Glomerular visceral epithelial cell (primary cell): ENCODE results near the gene FOXL3.
"Not testable (repeated sequence)": the region's sequence is repeated elsewhere in the genome, so short reads cannot be mapped to it uniquely, and the experiment has no call there.

Experiments used
- DNase-seq: peaks from one replicate; pipeline ENCODE4 v3.0.0-alpha.2; 2016; ENCODE audit errors: extremely low spot score

Gene FOXL3

DNA sequence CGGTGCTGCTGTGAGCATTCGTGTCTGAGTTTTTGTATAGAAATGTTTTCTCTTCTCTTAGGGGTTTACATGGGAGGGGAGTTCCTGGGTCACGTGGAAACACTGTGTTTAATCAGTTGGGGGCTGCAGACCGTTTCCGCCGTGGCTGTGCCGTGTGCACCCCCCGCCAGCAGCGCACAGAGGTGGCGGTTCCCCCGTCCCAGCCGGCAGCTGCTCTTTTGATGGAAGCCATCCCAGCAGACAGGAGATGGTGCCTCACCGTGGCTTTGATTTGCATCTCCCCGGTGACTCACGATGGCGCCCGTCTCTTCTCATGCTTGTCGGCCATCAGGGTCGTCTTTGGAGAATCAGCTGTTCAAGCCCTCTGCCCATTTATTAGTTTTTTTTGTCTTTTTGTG lies 34.9 kb upstream of the FOXL3 start:
- no peak for DNase-seq

DNA sequence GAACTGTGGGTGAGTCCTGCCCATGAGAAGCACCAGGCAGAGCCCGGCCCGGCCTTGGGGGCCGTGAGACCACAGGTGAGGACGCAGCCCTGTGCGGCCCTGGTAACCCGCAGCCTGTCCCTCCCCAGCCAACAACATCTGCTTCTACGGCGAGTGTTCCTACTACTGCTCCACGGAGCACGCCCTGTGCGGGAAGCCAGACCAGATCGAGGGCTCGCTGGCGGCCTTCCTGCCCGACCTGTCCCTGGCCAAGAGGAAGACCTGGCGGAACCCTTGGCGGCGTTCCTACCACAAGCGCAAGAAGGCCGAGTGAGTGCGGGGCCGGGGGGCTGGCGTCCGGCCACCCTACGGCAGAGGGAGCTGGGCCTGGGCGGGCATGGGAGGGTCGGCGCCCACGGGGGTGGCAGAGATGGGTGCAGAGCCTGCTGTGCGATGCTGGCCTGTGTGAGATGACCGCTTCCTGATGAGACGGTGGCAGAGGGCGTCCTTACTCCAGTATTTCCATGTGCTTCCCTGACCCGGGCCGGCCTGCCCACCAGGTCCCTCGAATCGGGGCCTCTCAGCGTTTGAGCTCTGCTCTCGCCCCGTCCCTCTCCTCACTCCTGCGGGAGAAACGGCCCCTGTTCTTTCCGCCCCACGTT lies 34.1 kb upstream of the FOXL3 start:
- DNase-seq: no peak

DNA sequence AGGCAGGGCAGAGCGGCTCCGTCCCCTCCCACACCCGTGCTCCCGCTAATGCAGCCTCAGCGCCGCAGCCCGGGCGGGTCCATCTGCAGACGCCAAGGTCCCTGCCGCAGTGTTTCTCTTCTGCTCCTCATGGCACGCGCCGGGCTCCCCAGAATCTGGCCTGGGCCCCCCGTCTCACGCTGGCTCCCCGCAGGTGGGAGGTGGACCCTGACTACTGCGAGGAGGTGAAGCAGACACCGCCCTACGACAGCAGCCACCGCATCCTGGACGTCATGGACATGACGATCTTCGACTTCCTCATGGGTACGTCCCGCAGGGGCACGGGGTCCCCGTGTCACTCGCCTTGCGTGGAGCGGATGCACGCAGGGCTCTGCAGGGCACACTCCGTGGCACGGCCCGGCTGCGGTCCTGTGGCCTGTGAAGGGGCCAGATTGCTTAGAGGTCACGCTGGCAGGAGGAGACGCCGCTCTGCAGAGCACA lies 33.5 kb upstream of the FOXL3 start:
- no peak for DNase-seq

DNA sequence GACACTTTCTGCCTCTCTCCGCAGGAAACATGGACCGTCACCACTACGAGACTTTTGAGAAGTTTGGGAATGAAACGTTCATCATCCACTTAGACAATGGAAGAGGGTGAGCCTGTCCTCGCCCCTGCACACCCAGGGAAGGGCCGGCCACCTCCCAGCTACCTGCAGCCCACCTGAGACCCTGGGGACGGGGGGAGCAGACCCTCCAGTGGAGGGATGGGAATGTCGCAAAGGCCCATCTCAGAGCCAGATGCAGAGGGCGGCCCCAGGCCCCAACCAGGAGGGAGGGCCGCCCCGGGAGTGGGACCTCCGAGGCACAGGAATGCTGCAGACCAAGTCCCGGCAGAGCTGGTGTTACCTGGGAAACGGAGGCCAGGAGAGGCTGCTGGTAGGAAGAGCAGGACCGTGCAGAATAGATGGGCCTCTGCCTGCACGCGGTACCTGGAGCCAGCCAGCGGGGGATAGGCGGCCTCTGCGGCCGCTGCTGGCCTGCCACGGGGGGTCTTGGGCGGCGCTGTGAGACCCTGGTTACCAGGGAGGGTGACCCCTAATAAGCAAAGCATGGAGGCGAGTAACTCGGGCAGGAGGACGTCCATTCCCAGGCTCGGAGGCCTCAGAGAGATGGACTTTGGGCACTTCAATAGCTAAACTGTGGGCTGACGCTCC lies 32.9 kb upstream of the FOXL3 start:
- no peak for DNase-seq

DNA sequence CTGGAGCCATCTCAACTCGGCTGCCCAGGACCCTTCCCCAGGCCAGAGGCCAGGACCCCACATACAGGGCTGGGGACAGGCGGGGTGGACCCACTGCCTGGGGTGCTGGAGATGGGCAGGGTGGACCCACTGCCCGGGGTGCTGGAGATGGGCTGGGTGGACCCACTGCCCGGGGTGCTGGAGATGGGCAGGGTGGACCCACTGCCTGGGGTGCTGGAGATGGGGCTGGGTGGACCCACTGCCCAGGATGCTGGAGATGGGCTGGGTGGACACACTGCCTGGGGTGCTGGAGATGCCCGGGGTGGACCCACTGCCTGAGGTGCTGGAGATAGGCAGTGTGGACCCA lies 32.4 kb upstream of the FOXL3 start:
- no peak for DNase-seq

DNA sequence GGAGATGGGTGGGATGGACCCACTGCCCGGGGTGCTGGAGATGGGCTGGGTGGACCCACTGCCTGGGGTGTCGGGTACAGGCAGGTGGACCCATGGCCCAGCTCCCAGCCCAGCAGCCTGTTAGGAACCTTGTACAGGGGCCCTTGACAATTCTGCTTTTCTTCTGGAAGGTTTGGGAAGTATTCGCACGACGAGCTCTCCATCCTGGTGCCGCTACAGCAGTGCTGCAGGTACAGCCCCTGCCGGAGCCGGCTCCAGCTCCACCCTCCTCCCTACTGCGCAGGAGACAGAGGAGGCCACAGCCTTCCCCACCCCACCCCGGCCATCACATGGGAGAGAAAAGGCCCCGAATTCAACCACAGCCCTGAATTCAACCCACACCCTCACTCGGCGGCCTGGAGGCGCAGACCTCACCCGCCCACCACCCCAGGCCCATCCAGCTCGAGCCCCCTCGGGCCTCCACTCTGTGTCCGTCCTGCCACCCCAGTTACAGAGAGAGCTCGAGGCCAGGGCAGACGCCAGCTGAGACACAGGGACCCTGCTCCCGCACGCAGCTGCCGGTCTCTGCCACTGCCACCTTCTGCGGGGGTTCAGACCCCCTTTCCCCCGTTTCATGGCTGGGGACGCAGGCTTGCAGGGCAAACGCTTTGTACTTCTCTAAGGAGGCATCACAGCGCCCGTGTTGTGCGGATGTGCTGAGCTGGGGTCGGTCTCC lies 31.3 kb upstream of the FOXL3 start:
- DNase-seq: no peak

DNA sequence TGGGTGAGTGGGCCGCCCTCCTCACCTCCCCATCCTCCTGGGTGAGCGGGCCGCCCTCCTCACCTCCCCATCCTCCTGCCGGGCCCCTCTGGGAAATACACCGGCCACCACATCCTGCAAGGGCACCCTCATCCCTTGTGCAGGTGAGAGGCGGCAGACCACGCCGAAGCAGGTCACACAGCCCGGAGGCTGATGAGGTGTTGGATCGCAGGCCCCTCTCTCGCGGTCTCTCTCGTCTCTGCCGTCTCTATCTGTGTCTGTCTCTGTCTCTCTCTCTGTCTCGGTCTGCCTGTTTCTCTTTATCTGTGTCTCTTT lies 30.8 kb upstream of the FOXL3 start:
- DNase-seq: no peak

DNA sequence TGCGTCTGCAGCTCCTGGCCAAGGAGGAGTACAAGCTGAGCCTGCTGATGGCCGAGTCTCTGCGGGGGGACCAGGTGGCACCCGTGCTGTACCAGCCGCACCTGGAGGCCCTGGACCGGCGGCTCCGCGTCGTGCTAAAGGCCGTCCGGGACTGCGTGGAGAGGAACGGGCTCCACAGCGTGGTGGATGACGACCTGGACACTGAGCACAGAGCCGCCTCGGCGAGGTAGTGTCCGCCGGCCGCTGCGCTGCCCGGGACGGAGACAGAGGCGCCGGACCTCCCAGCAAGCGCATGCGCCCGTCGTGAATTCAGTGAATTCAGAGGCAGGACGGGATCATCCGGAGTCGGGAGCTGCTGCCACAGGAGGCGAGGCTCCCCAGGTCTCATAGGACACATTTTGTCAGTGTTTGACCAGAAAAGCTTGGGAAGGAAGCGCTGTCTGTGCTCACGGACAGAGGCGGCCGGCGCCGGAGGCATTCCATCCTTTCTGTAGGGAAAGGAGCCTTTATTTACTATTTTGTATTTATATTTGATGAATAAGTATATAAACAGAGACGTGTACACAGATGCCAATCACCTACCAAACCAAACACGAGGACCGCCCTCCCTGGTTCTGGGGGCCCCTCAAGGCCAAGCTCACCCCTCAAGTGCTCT lies 30.1 kb upstream of the FOXL3 start:
- no peak for DNase-seq

DNA sequence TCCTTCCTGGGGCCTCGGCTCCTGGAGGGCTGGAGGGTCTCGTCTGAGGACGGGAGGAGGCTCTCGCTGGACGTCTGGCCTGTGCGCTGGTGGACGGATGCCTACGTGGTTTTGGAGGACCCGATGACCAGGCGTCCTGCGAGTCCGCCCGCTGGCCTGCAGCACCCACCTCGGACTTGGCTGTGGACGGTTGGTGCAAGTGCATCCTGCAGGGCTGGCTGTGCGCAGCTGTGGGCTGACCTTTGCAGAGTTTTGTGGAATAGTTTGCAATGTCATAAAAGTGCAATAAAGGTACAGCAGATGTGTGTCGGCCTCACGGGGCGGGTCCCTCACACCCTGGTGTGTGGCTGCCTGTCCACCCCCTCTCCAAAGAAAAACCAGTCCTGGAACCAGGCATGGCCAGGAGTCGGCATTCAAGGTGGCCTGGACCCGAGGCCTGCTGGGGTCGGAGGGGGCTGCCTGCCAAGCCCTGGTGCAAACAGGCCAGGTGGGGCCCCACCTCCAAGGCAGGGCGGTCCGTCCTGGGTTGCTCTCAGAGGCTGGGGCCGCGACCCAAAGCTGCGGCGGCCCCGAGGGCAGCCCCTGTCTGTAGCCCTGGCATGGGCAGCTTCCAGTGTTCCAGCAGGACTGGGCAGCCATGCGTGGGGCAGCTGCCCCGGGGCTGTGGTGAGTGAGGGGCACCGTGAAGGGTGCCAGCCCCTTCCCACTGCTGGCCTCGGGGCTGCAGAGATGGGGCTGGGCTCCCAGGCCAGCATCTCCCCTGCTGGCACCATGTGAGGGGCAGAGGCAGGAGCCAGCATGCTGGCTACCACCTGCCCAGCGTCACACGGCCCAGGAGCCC lies 29.3 kb upstream of the FOXL3 start:
- DNase-seq: no peak

DNA sequence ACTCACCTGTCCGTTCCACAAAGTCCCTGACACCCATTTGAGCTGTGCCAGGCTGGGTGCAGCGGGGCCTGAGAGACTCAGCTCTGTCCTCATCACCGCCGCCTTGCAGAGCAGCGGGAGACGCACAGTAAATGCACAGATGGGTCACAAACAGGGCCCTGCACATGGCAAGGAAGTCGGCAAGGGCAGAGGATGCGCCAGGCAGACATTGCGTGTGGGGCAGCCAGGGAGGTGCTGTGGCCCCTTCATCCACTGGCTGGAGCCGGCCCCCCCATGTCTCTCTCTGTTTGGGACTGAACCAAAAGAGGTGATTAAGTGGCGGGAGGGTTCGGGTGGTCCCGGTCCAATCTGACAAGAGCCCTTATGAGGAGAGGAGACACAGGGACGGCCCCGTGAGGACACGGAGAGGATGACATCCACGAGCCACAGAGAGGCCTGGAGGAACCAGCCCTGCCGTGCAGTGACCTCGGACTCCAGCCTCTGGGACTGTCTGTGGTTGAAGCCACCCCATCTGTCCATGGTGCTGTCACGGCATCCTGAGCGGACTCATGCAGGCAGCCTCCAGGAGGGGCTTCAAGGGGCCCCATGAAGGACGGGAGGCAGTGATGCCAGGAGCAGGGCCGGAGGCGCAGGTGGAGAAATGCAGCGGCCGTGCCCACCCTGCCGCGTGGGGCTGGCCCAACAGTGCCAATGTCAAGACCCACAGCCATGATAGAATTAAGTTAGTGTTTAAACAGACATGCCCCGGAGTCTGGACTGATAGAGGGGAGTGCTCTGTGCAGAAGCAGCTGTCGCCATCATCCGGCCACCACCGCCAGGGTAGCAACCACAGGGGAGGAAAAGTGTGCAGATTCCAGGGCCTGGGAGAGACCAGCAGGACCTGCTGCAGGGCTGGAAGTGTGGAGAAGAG lies 28.4 kb upstream of the FOXL3 start:
- no peak for DNase-seq

DNA sequence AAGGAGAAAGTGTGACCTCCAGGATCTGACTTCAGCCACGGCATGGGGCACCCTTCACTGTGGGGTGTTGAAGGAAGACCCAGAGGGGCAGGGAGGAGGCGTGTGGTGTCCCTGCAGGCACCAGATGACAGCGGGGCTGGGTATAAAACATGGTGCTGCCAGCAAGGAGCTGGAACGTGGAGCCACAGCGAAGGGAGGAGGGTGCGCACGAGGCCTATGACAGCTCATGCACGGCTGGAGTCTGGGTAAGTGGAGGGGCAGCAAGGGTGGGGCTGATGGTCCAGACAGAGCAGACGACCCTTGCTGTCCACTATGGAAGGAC lies 27.8 kb upstream of the FOXL3 start:
- DNase-seq: no peak

DNA sequence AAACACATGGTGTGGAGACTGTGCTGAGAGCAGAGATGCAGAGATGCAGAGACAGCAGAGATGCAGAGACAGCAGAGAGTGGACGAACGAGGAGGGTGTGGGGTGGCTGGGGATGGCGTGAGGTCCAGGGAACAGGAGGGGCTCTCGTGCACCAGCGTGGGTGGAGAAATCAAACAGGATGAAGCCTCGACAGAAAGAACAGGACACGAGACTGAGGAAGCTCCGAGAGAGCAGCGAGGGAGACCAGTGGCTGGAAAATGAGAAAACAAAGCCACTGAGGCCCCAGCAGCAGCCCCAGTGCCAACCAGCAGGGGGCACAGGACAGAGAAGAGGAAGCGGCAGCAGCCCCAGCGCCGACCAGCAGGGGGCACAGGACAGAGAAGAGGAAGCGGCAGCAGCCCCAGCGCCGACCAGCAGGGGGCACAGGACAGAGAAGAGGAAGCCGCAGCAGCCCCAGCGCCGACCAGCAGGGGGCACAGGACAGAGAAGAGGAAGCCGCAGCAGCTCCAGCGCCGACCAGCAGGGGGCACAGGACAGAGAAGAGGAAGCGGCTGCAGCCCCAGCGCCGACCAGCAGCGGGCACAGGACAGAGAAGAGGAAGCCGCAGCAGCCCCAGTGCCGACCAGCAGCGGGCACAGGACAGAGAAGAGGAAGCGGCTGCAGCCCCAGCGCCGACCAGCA lies 27.2 kb upstream of the FOXL3 start:
- not testable (repeated sequence) for DNase-seq

DNA sequence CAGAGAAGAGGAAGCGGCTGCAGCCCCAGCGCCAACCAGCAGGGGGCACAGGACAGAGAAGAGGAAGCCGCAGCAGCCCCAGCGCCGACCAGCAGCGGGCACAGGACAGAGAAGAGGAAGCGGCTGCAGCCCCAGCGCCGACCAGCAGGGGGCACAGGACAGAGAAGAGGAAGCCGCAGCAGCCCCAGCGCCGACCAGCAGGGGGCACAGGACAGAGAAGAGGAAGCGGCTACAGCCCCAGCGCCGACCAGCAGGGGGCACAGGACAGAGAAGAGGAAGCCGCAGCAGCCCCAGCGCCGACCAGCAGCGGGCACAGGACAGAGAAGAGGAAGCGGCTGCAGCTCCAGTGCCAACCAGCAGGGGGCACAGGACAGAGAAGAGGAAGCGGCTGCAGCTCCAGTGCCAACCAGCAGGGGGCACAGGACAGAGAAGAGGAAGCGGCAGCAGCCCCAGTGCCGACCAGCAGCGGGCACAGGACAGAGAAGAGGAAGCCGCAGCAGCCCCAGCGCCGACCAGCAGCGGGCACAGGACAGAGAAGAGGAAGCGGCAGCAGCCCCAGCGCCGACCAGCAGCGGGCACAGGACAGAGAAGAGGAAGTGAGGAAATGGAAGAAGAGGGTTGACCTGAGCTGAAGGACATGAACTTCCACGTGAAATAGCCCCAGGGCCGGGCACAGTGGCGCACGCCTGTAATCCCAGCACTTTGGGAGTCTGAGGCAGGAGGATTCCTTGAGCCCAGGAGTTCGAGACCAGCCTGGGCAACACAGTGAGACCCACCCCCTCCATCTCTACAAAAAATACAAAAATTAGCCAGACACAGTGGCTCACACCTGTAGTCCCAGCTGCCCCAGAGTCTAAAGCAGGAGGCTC lies 26.3 kb upstream of the FOXL3 start:
- DNase-seq: not testable (repeated sequence)

DNA sequence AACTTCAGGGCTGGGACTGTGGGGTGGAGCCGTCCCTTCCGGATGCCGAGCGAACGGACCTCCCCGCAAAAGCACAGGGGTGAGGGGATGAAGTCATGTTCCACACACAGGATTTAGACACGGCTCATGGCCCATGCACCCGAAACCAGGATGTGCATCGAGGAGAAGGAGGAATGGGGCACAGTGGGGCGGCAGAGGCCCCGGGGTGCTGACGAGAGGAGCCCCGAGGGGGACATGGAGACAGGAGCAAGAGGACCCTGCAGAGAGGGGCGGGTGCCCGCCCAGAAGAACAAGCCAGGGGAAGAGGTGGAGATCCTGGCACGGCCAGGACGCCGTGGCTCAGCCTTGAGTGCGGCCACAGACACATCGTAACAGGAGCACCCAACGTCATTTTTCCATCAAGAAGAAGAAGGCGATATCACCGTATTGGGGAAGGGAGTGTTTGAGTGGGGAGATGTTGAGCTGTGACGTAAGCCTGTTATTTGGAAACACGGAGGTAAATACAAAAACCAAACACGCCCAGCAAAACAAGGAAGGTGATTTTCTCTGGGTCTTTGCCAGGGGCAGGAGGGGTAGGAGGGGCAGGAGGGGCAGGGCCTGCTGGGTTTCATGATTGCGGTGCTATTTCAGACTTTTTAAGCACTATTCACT lies 25.3 kb upstream of the FOXL3 start:
- no peak for DNase-seq

DNA sequence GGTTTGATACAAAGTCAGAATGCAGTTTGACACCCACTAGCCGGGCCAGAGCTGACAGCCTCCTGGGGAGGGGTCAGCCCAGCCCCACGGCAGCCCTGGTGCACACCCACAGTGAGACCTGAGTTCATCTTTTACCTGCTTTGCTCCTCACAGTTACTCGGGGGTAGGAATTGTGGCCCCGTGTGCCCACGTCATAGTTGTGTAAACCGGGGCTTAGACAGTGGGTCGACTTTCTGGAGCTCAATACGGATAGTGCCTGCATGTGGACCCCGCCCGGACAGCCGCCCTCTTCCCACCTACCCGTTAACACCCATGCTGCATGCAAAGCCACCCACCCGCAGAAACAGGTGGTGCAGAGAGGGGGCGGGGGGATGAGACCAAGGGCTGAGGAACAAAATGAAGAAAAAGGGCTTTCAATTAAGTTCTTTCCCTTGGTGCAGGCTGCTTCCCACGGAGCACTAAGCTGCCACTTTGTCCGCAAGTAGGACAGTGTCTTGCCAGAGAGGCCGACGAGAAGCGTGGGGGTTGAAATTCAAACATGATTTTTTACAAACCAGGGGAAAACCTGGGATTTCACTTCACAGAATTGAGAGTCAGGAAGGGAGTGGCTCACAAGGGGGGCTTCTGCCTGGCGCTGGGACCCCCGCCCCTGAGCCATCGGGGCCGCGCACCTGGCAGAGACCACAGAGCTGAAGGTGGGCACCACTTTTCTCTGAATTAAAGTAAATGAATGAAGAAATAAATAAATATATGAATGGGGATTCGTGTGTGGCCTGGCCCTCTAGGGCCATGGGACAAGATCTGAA lies 24.6 kb upstream of the FOXL3 start:
- no peak for DNase-seq

DNA sequence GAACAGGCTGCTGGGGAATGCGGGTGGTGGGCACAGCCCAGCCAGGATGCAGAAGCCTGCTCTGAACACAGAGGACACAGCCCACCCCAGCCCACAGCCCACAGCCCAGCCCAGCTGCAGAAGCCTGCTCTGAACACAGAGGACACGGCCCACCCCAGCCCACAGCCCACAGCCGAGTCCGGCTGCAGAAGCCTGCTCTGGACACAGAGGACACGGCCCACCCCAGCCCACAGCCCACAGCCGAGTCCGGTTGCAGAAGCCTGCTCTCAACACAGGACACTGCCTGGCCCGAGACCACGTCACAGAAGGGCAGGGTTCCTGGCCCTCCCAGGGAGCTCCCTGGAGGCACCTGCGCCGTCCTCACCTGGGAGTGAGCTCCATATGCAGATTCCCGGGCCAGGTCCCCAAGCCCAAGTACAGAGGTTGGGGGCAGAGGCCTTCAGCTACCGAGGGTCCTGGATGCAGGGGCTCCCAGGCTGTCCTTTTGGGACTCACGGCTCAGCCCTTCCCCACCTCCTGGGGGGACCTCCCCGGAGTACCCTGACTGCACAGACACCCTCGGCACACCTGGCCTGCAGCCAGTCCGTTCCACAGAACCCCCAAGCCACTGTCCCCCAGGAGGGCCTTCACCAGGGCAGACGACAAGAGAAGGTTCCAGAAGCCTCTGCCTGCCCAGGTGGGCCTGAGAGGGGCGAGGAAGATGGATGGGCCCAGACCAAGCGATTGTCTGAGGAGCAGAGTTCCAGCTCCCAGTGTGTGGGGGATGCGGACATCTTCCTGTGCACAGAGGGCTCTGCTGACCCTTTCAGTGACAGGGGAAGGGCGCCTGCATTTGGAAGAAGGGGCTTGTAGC lies 23.7 kb upstream of the FOXL3 start:
- no peak for DNase-seq
